Astrocyte (in vitro differentiated cells and primary cell): ENCODE results near the gene ATP10D. TPM values are rescaled to one million over a fixed set of nuclear protein-coding genes. Genes with fewer than 3 reads are reported as not detected.

Source experiments
- DNase-seq: peaks from one replicate; pipeline ENCODE4 v3.0.0-alpha.2; 2010; ENCODE audit warnings: low read depth
- FAIRE-seq: peaks from 2 replicates; lab custom pipeline; 2011; peaks lifted over from hg19 to GRCh38; lab: Jason Lieb, UNC
- H2AFZ ChIP-seq: 2 replicates; pipeline ENCODE4 v1.6.0; 2012; ENCODE audit warnings: low read depth, low read length, inconsistent platforms
- H3K27ac ChIP-seq: 2 replicates; pipeline ENCODE4 v1.5.1; 2011; ENCODE audit warnings: low read depth, low read length, inconsistent platforms
- H3K27me3 ChIP-seq: 2 replicates; pipeline ENCODE4 v1.6.0; 2011; ENCODE audit warnings: low read length, inconsistent platforms; ENCODE audit not compliant: insufficient read depth
- H3K36me3 ChIP-seq: 2 replicates; pipeline ENCODE4 v1.5.1; 2011; ENCODE audit warnings: low read length, inconsistent platforms; ENCODE audit not compliant: insufficient read depth
- H3K4me1 ChIP-seq: 2 replicates; pipeline ENCODE4 v1.5.1; 2011; ENCODE audit warnings: low read length, inconsistent platforms; ENCODE audit not compliant: insufficient read depth
- H3K4me2 ChIP-seq: 2 replicates; pipeline ENCODE4 v1.6.0; 2012; ENCODE audit warnings: low read length, inconsistent platforms
- H3K4me3 ChIP-seq: 2 replicates; pipeline ENCODE4 v1.5.1; 2011; ENCODE audit warnings: low read depth, mild to moderate bottlenecking, low read length, inconsistent platforms; ENCODE audit not compliant: insufficient read depth
- H3K79me2 ChIP-seq: 2 replicates; pipeline ENCODE4 v1.6.0; 2012; ENCODE audit warnings: mild to moderate bottlenecking, low read length, inconsistent platforms; ENCODE audit not compliant: insufficient read depth
- H3K9ac ChIP-seq: 2 replicates; pipeline ENCODE4 v1.6.0; 2012; ENCODE audit warnings: mild to moderate bottlenecking, low read length, inconsistent platforms
- H3K9me3 ChIP-seq: 2 replicates; pipeline ENCODE4 v1.5.1; 2012; ENCODE audit warnings: low read depth, mild to moderate bottlenecking, low read length, inconsistent platforms; ENCODE audit not compliant: insufficient read depth
- H4K20me1 ChIP-seq: 2 replicates; pipeline ENCODE4 v1.6.0; 2012; ENCODE audit warnings: low read length, inconsistent platforms; ENCODE audit not compliant: insufficient read depth
- H3K27ac Mint-ChIP-seq: one replicate; pipeline ENCODE4 v1.8.0; 2021; ENCODE audit warnings: mild to moderate bottlenecking, mixed read lengths; ENCODE audit not compliant: unreplicated experiment
- H3K27me3 Mint-ChIP-seq: one replicate; pipeline ENCODE4 v1.8.0; 2021; ENCODE audit warnings: low read depth, mixed read lengths; ENCODE audit not compliant: unreplicated experiment
- H3K36me3 Mint-ChIP-seq: one replicate; pipeline ENCODE4 v1.8.0; 2021; ENCODE audit warnings: low read depth, mixed read lengths; ENCODE audit not compliant: unreplicated experiment
- H3K4me1 Mint-ChIP-seq: one replicate; pipeline ENCODE4 v1.8.0; 2021; ENCODE audit warnings: low read depth, mixed read lengths; ENCODE audit not compliant: unreplicated experiment
- H3K4me3 Mint-ChIP-seq: one replicate; pipeline ENCODE4 v1.8.0; 2021; ENCODE audit warnings: mild to moderate bottlenecking, moderate library complexity, mixed read lengths; ENCODE audit not compliant: unreplicated experiment
- H3K9me3 Mint-ChIP-seq: one replicate; pipeline ENCODE4 v1.8.0; 2021; ENCODE audit warnings: mild to moderate bottlenecking, mixed read lengths; ENCODE audit not compliant: unreplicated experiment
- CTCF ChIP-seq: IDR thresholded peaks from 2 replicates; pipeline ENCODE4 v1.5.1; 2011; ENCODE audit warnings: low read depth, mild to moderate bottlenecking, inconsistent platforms, low read length, moderate library complexity; ENCODE audit not compliant: insufficient read depth
- EZH2 ChIP-seq: IDR thresholded peaks from 2 replicates; pipeline ENCODE4 v1.6.1; 2012; ENCODE audit warnings: mild to moderate bottlenecking, low read length, inconsistent platforms; ENCODE audit not compliant: insufficient read depth
- total RNA-seq: library from RNA; stranded (reverse); gene quantifications from 2 replicates; pipeline ENCODE4 v1.2.1, GENCODE V29; 2021

Gene ATP10D
- total RNA-seq, 1 donor from 2014 or later = 75.8 TPM

- H3K9me3 Mint-ChIP-seq = no peaks in the 10 kb centered on the region
- Histone ChIP-seq H3K79me2 (no peaks in the 10 kb centered on the region), H3K36me3 (no peaks in the 10 kb centered on the region), H4K20me1 (no peaks in the 10 kb centered on the region), H3K9ac (no peak overlapping the region), H3K9me3 (no peaks in the 10 kb centered on the region), H3K27me3 (no peaks in the 10 kb centered on the region), H3K27ac (no peak overlapping the region), H3K4me1 (no peaks in the 10 kb centered on the region), H2AFZ (no peak overlapping the region), H3K4me2 (no peak overlapping the region), H3K4me3 (no peak overlapping the region)
- TF ChIP-seq CTCF (no peak), EZH2 (no peak)
- H3K27ac Mint-ChIP-seq = no peak overlapping the region
- no peaks in the 10 kb centered on the region for H3K4me1 Mint-ChIP-seq
- H3K4me3 Mint-ChIP-seq = no peak overlapping the region
- FAIRE-seq (no peak), DNase-seq (no peak)
- no peaks in the 10 kb centered on the region for H3K36me3 Mint-ChIP-seq
- no peaks in the 10 kb centered on the region for H3K27me3 Mint-ChIP-seq
Measured at GRCh38 chr4:47631161-47631560, 146.1 kb downstream of the ATP10D start.

- Mint-ChIP-seq H3K36me3 (peaks cover 5% of the 10 kb centered on the region), H3K9me3 (peaks cover 14% of the 10 kb centered on the region), H3K4me1 (peaks cover 14% of the 10 kb centered on the region), H3K27ac (no peak overlapping the region), H3K4me3 (no peak overlapping the region), H3K27me3 (no peaks in the 10 kb centered on the region)
- Histone ChIP-seq H3K9me3 (no peaks in the 10 kb centered on the region), H3K79me2 (no peaks in the 10 kb centered on the region), H2AFZ (no peak overlapping the region), H3K4me3 (no peak overlapping the region), H3K27me3 (no peaks in the 10 kb centered on the region), H3K4me1 (no peaks in the 10 kb centered on the region), H3K27ac (no peak overlapping the region), H3K4me2 (no peak overlapping the region), H4K20me1 (no peaks in the 10 kb centered on the region), H3K36me3 (no peaks in the 10 kb centered on the region), H3K9ac (no peak overlapping the region)
- TF ChIP-seq EZH2 (no peak), CTCF (no peak)
- peak; percentile 29 for DNase-seq
- no peak for FAIRE-seq
Measured at GRCh38 chr4:47639531-47639930, 154.5 kb downstream of the ATP10D start.

DNA sequence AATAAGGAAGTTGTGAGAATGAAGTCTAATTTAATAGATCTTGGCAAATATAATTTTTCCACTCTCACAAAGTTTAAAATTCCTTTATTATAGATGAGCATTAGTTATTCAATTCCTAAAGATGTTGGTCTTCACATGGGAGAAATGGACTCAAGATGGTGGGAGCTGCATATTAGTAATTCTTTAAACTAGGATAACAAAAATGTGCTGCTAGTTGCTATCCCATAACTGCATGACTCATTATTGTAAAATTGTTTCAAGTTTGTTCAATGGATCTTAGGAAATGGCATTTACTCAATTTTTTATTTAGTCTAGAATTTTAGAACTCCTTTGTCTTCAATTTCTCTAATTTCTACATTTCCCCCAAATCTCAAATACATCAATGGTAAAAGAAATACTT lies 155.8 kb downstream of the ATP10D start:
- Mint-ChIP-seq H3K27ac (no peak overlapping the region), H3K36me3 (peaks cover 5% of the 10 kb centered on the region), H3K9me3 (peaks cover 14% of the 10 kb centered on the region), H3K4me3 (no peak overlapping the region), H3K4me1 (peaks cover 14% of the 10 kb centered on the region), H3K27me3 (no peaks in the 10 kb centered on the region)
- Histone ChIP-seq H3K9me3 (no peaks in the 10 kb centered on the region), H3K79me2 (no peaks in the 10 kb centered on the region), H3K27ac (no peak overlapping the region), H3K36me3 (no peaks in the 10 kb centered on the region), H2AFZ (no peak overlapping the region), H3K4me1 (no peaks in the 10 kb centered on the region), H3K4me3 (no peak overlapping the region), H3K27me3 (no peaks in the 10 kb centered on the region), H4K20me1 (no peaks in the 10 kb centered on the region), H3K4me2 (no peak overlapping the region), H3K9ac (no peak overlapping the region)
- peak; percentile 13 for FAIRE-seq
- no peak for TF ChIP-seq EZH2
- TF ChIP-seq CTCF = no peak
- peak; percentile 20 for DNase-seq
